Subcutaneous abdominal adipose tissue (tissue), 5 donors: ENCODE results near the gene SLC35G2.
"Not testable (repeated sequence)": the region's sequence is repeated elsewhere in the genome, so short reads cannot be mapped to it uniquely, and the experiment has no call there.

Experiments
- H3K27ac ChIP-seq: one replicate; pipeline ENCODE4 v1.7.0; 2013; ENCODE audit warnings: low read depth, mild to moderate bottlenecking, inconsistent platforms, low read length, moderate library complexity
- H3K27me3 ChIP-seq, 5 donors: one replicate each; pipeline ENCODE4 v1.7.0; 2013; ENCODE audit warnings: low read length in 5 of 5, inconsistent platforms in 1 of 5; ENCODE audit not compliant: control insufficient read depth in 5 of 5, insufficient read depth in 4 of 5
- H3K36me3 ChIP-seq, 5 donors: one replicate each; pipeline ENCODE4 v1.7.0; 2013; ENCODE audit warnings: low read length in 5 of 5; ENCODE audit not compliant: control insufficient read depth in 5 of 5, insufficient read depth in 5 of 5
- H3K4me1 ChIP-seq, 5 donors: one replicate each; pipeline ENCODE4 v1.7.0; 2013; ENCODE audit warnings: low read length in 5 of 5, mild to moderate bottlenecking in 3 of 5, moderate library complexity in 1 of 5; ENCODE audit not compliant: control insufficient read depth in 5 of 5, insufficient read depth in 5 of 5
- H3K4me3 ChIP-seq, 5 donors: one replicate each; pipeline ENCODE4 v1.7.0; 2013; ENCODE audit warnings: low read length in 5 of 5, low read depth in 1 of 5
- H3K9ac ChIP-seq, 5 donors: one replicate each; pipeline ENCODE4 v1.7.0; 2013; ENCODE audit warnings: low read length in 5 of 5, mild to moderate bottlenecking in 4 of 5, moderate library complexity in 3 of 5
- H3K9me3 ChIP-seq, 5 donors: one replicate each; pipeline ENCODE4 v1.7.0; 2013; ENCODE audit warnings: low read length in 5 of 5; ENCODE audit not compliant: control insufficient read depth in 5 of 5
- donor health status: healthy.
- donor health status: healthy.
- donor health status: healthy.
- donor health status: healthy.
- donor health status: healthy.

The SLC35G2 gene

DNA sequence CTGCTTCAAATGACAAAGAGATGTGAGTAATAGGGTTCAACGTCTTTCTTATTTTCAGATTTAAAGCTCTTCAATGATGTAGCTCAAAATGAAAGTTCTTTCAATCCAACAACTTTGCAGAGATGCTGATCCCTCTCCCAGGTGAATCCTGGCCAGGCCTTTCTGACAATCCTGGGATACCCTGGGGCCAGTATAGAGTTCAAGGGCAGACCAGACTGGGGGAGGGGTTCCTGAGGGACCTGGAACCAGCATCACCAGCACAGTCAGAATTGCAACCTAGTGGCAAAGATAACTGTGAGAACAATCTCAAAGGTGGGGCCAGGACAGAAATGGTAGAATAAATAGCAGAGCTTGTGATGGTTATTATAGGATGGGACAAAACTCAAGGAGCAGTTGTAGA lies 23.4 kb downstream of the SLC35G2 start:
- Histone ChIP-seq H3K9me3 (no peaks in the 10 kb centered on the region), H3K4me1 (peaks cover 0 to 25% (median 19%) of the 10 kb centered on the region in 5 donors), H3K27ac (no peak overlapping the region), H3K36me3 (peaks cover 0 to 7% (median 2%) of the 10 kb centered on the region in 5 donors), H3K9ac (no peak overlapping the region), H3K27me3 (no peaks in the 10 kb centered on the region), H3K4me3 (no peak overlapping the region)

- no peaks in the 10 kb centered on the region for H3K27me3 ChIP-seq
- H3K9me3 ChIP-seq: no peaks in the 10 kb centered on the region
- H3K36me3 ChIP-seq: peaks cover 0 to 3% (median 0%) of the 10 kb centered on the region in 5 donors
- H3K27ac ChIP-seq: peak overlapping the region; percentile 13
- H3K4me3 ChIP-seq: no peak overlapping the region
- peaks cover 0 to 19% (median 8%) of the 10 kb centered on the region in 5 donors for H3K4me1 ChIP-seq
- no peak overlapping the region for H3K9ac ChIP-seq
Measured at GRCh38 chr3:136844724-136845123, 25.8 kb downstream of the SLC35G2 start.

DNA sequence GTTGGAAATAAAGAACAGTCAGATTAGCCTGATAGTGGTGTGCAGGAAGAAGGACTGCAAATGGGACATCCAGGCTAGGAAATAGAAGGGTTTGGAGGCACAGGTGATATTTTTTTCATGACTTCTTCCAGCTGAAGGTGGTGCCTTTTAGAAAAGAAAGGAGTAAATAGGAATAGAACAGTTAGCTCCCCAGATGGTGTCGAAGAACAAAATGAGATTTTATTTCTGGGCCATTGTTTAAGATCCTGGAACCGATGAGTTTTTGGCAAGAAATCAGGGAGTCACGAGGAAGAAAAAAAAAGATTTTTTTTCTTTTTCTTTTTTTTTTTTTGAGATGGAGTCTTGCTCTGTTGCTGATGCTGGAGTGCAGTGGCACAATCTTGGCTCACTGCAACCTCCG lies 33.3 kb downstream of the SLC35G2 start:
- Histone ChIP-seq H3K4me1 (peaks cover 2 to 40% (median 29%) of the 10 kb centered on the region in 5 donors), H3K9me3 (no peaks in the 10 kb centered on the region), H3K9ac (no peak overlapping the region), H3K27ac (peak overlapping the region; percentile 88), H3K27me3 (no peaks in the 10 kb centered on the region), H3K4me3 (no peak overlapping the region), H3K36me3 (peaks cover 4 to 9% (median 7%) of the 10 kb centered on the region in 5 donors)

DNA sequence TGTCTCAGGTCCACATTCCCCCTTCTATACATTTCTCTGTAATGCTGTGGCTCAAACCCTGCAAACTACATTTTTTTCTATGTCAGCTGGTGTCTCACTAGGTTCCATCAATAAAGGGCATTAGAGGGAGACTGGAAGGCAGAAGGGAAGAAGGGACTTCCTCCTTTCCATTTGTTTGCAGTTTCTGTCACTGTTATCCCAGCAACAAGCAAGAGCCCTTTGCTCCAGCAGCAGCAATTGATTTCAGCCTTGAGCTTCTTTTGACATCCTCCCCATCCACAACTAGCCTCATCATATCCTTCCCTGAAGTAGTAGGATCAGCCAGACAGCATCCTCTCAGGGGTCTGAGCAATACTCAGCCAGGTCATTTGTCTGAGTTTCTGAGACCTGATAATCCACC lies 37.7 kb downstream of the SLC35G2 start:
- Histone ChIP-seq H3K4me1 (peaks cover 2 to 55% (median 43%) of the 10 kb centered on the region in 5 donors), H3K27ac (no peak overlapping the region), H3K9me3 (no peaks in the 10 kb centered on the region), H3K36me3 (peaks cover 4 to 9% (median 7%) of the 10 kb centered on the region in 5 donors), H3K9ac (no peak overlapping the region), H3K27me3 (no peaks in the 10 kb centered on the region), H3K4me3 (no peak overlapping the region)

- Histone ChIP-seq H3K9me3 (no peaks in the 10 kb centered on the region), H3K36me3 (peaks cover 4 to 9% (median 7%) of the 10 kb centered on the region in 5 donors), H3K9ac (peak overlapping the region in 1 of 5 donors; percentile 37), H3K4me1 (peaks cover 2 to 58% (median 42%) of the 10 kb centered on the region in 5 donors), H3K4me3 (no peak overlapping the region), H3K27ac (peak overlapping the region; percentile 15), H3K27me3 (no peaks in the 10 kb centered on the region)
Measured at GRCh38 chr3:136858381-136858780, 39.5 kb downstream of the SLC35G2 start.

DNA sequence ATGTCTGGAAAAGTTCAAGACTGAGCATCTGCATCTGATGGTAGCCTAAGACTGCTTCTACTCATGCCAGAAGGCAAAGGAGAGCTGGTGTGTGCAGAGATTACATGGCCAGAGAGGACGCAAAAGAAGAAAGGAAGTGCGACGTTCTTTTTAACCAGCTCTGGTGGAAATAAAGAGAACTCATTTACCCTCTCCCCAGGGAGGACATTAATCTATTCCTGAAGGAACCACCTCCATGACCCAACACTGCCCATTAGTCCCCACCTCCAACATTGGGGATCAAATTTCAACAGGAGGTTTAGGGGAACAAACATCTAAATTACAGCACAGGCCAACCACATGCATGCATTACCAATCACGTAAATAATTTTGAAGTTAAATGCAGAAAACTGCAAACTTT lies 41.6 kb downstream of the SLC35G2 start:
- peak overlapping the region in 3 of 5 donors; percentile 16 to 45 (median 28) for H3K9ac ChIP-seq
- no peaks in the 10 kb centered on the region for H3K36me3 ChIP-seq
- H3K4me3 ChIP-seq: peak overlapping the region; percentile 81 to 95 (median 86)
- no peaks in the 10 kb centered on the region for H3K27me3 ChIP-seq
- no peaks in the 10 kb centered on the region for H3K9me3 ChIP-seq
- no peak overlapping the region for H3K27ac ChIP-seq
- peaks cover 2 to 61% (median 44%) of the 10 kb centered on the region in 5 donors for H3K4me1 ChIP-seq

DNA sequence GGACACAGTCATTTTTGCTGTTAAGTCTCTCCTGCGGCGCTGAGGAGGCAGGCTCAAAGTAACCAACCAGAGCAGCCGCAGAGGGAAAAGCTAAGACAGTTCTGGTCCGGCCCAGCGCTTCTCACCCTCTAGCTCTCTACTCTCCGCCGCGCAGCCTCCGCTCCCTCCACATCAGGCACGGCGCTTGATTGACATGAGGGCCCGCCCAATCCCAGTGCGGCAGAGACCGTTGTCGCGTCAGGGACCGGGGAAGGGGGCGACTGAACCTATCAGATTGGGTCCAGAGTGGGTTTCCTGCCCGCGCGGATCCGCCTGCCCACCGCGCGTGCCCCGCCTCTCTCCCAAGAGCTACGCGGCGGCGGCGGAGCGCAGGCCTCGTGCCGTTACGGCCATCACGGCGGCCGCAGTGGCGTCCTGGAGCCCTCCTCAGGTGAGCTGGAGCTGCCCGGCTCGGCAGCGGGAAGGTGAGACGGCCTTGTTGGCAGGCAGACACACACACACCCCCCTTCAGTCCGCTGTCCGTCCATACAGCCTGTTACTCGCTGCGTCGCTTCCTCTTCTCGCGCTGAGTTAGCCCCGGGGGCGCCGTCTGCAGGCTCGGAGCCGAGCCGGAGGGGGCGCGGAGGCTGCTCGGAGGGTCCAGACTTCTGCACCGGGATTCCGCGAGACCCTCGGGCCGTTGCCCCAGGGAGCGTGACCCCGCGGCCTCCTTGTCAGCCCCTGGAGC lies 43.1 kb downstream of the SLC35G2 start, which contains the start of gene NCK1:
Gene NCK1 (plus strand): TSS at position 319 of the 727 bp plus-strand sequence. CDS start 65,794 bp downstream, outside the sequence.
- H3K27me3 ChIP-seq: no peaks in the 10 kb centered on the region
- peak within 1 kb of the TSS; percentile 81 to 95 (median 86) for H3K4me3 ChIP-seq
- H3K9me3 ChIP-seq: no peaks in the 10 kb centered on the region
- H3K36me3 ChIP-seq: no peaks in the 10 kb centered on the region
- H3K4me1 ChIP-seq: peaks cover 0 to 49% (median 34%) of the 10 kb centered on the region in 5 donors
- H3K27ac ChIP-seq: peak within 1 kb of the TSS; percentile 92
- peak within 1 kb of the TSS; percentile 75 to 93 (median 89) for H3K9ac ChIP-seq

DNA sequence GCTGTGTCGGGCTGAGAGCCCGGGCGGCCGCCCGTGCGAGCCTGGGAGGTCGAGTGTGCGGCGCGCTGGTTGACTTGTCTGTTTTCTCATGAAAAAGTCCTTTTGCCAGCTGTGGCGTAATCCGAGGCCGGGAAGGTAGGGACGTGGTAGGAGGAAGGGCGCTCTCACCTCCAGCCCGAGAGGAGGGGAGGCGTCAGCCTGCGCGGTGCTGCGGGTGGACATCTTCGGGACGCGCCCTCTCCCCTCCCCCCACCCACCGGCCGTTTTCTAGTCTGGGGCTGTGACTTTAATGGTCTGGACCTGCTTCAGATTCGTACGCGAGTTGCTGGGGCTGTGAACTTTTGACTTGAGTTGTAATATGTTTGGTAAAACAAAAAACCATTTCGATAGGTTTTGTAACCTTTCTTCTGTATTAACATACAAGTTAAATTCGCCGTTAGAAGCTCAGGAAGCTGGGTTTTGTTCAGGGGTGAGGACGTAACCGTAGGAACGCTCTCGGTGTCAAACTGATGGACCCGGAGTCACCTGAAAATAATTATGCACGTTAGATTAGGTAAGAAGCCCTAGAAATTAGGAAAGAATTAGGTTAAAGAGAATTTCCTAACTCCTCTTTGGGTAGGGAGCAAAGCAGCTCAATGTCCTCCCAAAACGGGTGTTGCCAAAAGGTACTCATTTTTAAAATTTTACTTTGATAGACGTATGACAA lies 43.8 kb downstream of the SLC35G2 start:
- no peaks in the 10 kb centered on the region for H3K9me3 ChIP-seq
- H3K4me3 ChIP-seq: peak overlapping the region; percentile 81 to 95 (median 82)
- peak overlapping the region; percentile 92 for H3K27ac ChIP-seq
- peak overlapping the region; percentile 21 to 93 (median 89) for H3K9ac ChIP-seq
- no peaks in the 10 kb centered on the region for H3K27me3 ChIP-seq
- H3K36me3 ChIP-seq: no peaks in the 10 kb centered on the region
- peaks cover 0 to 46% (median 33%) of the 10 kb centered on the region in 5 donors for H3K4me1 ChIP-seq

- Histone ChIP-seq H3K9ac (no peak overlapping the region), H3K36me3 (peaks cover 0 to 11% (median 0%) of the 10 kb centered on the region in 5 donors), H3K4me3 (no peak overlapping the region), H3K4me1 (peaks cover 0 to 2% (median 0%) of the 10 kb centered on the region in 5 donors), H3K9me3 (peaks cover 0 to 5% (median 0%) of the 10 kb centered on the region in 5 donors), H3K27ac (no peak overlapping the region), H3K27me3 (no peaks in the 10 kb centered on the region)
Measured at GRCh38 chr3:136869282-136869681, 50.4 kb downstream of the SLC35G2 start.

DNA sequence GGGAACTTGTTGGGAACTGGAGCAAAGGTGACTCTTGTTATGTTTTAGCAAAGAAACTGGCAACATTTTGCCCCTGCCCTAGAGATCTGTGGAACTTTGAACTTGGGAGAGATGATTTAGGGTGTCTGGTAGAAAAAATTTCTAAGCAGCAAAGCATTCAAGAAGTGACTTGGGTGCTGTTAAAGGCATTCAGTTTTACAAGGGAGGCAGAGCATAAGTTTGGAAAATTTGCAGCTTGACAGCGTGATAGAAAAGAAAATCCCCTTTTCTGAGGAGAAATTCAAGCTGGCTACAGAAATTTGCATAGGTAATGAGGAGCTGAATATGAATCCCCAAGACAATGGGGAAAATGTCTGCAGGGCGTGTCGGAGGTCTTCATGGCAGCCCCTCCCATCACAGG lies 53.3 kb downstream of the SLC35G2 start:
- H3K4me1 ChIP-seq: not testable (repeated sequence)

More for the DNA sequence above, 53.3 kb downstream of the SLC35G2 start:
- peaks cover 0 to 11% (median 0%) of the 10 kb centered on the region in 5 donors for H3K36me3 ChIP-seq
- H3K27me3 ChIP-seq, H3K9me3 ChIP-seq, H3K9ac ChIP-seq, H3K27ac ChIP-seq, H3K4me3 ChIP-seq: not testable (repeated sequence)
